ENCODE data around the gene MTUS2.

GRCh38 chr13:29386246-29386645, 566.1 kb downstream of the MTUS2 start:
- TF ChIP-seq CTCF (conservative IDR thresholded peaks at IDR 0.05 in 1 of 2, IDR thresholded peaks at IDR 0.05 in 1 of 2; ENCODE audit: extremely low read depth in 1 of 2, insufficient read depth in 1 of 2, low read depth in 1 of 2, low read length in 2 of 2) (no peak), EZH2 (IDR thresholded peaks at IDR 0.05; ENCODE audit: borderline replicate concordance, low read length) (no peak)

Data from mammary epithelial cell (primary cell).